ENCODE results near the gene GLRX2.

Gene GLRX2

GRCh38 chr1:193070942-193071341 is 34.3 kb downstream of the GLRX2 start:
- H3K4me3 ChIP-seq (ENCODE audit: low read depth, low read length), result no peak overlapping the region
- in situ Hi-C loops (cut with HindIII; ENCODE audit: low sequenced_read_pairs), result no loop called here
- no peak for TF ChIP-seq CTCF (IDR thresholded peaks at IDR 0.05; ENCODE audit: low read depth, low read length, missing control alignments)
- no peak for DNase-seq (ENCODE audit: low read depth)

GRCh38 chr1:193070386-193070753 is 34.8 kb downstream of the GLRX2 start:
- no peak for TF ChIP-seq CTCF (IDR thresholded peaks at IDR 0.05; ENCODE audit: low read depth, low read length, missing control alignments)
- no peak overlapping the region for H3K4me3 ChIP-seq (ENCODE audit: low read depth, low read length)
- in situ Hi-C loops (cut with HindIII; ENCODE audit: low sequenced_read_pairs), result no loop called here
- DNase-seq (ENCODE audit: low read depth), result no peak

GRCh38 chr1:193069748-193070385 is 35.3 kb downstream of the GLRX2 start:
- in situ Hi-C loops (cut with HindIII; ENCODE audit: low sequenced_read_pairs), result no loop called here

GRCh38 chr1:193068013-193068412 is 37.2 kb downstream of the GLRX2 start:
- TF ChIP-seq CTCF (IDR thresholded peaks at IDR 0.05; ENCODE audit: low read depth, low read length, missing control alignments), result no peak
- in situ Hi-C loops (cut with HindIII; ENCODE audit: low sequenced_read_pairs), result no loop called here
- H3K4me3 ChIP-seq (ENCODE audit: low read depth, low read length), result no peak overlapping the region
- DNase-seq (ENCODE audit: low read depth), result no peak

More at GRCh38 chr1:193069748-193070385, 35.3 kb downstream of the GLRX2 start:
- peak; percentile 44 for TF ChIP-seq CTCF (IDR thresholded peaks at IDR 0.05; ENCODE audit: low read depth, low read length, missing control alignments)
- DNase-seq (ENCODE audit: low read depth), result no peak
- no peak overlapping the region for H3K4me3 ChIP-seq (ENCODE audit: low read depth, low read length)

GRCh38 chr1:193066606-193067005 is 38.6 kb downstream of the GLRX2 start:
- no peak overlapping the region for H3K4me3 ChIP-seq (ENCODE audit: low read depth, low read length)
- no peak for TF ChIP-seq CTCF (IDR thresholded peaks at IDR 0.05; ENCODE audit: low read depth, low read length, missing control alignments)
- in situ Hi-C loops (cut with HindIII; ENCODE audit: low sequenced_read_pairs), result no loop called here
- DNase-seq (ENCODE audit: low read depth), result no peak

GRCh38 chr1:193065954-193066353 is 39.3 kb downstream of the GLRX2 start:
- no peak for DNase-seq (ENCODE audit: low read depth)
- in situ Hi-C loops (cut with HindIII; ENCODE audit: low sequenced_read_pairs), result no loop called here
- H3K4me3 ChIP-seq (ENCODE audit: low read depth, low read length), result no peak overlapping the region

More at GRCh38 chr1:193065954-193066353, 39.3 kb downstream of the GLRX2 start:
- no peak for TF ChIP-seq CTCF (IDR thresholded peaks at IDR 0.05; ENCODE audit: low read depth, low read length, missing control alignments)

All from astrocyte of the cerebellum (primary cell).